A673 (cell line): ENCODE data around the gene PCBD1.

Experiments
- CTCF ChIP-seq: fragments of 300-800, 200-600 bp; sonication (generic); conservative IDR thresholded peaks from 2 replicates; pipeline ENCODE4 v1.5.1; 2017; ENCODE audit warnings: low read depth, mild to moderate bottlenecking, antibody characterized with exemption, low read length, moderate library complexity, mixed read lengths
- EZH2 ChIP-seq: fragments of 200-600 bp; sonication (generic); IDR thresholded peaks from 2 replicates; pipeline ENCODE4 v1.6.1; 2017; ENCODE audit warnings: borderline replicate concordance, low read depth, mild to moderate bottlenecking, mixed read lengths, antibody characterized with exemption, low read length; ENCODE audit not compliant: poor library complexity, severe bottlenecking

DNA sequence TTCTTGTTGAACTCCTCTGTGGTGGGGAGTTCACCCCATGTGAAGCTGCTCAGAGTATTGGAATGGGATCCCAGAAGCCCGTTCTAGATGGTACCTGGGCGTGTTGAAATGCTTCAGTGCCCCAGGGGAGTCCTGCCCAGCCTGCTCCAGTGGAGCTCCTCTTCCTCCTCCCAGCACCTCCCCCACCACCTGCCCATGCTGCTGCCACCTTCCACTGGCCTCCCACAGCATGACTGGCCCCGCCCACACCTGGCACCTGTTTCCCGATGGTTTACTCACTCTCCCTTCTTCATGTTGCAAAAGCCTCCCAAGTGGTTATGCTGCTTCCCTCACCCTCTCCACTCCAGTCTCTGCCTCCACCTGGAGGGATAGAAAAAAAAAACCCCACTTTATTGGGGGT, 32.2 kb upstream of the PCBD1 start:
- TF ChIP-seq CTCF (no peak), EZH2 (no peak)
